HCT116 (cell line): Measurements from ENCODE around the gene KIRREL3. TPM values are rescaled to one million over a fixed set of nuclear protein-coding genes. Genes with fewer than 3 reads are reported as not detected.

Source experiments
- ATAC-seq: fragments of 200-7000 bp; cut with Tn5 transposase; 2 replicates; pipeline ENCODE4 v1.9.1; 2020; ENCODE audit warnings: mild to moderate bottlenecking, moderate library complexity
- BruUV-seq: library from RNA; stranded (reverse); fragments of 400-500 nt; replicated peaks from 2 replicates; lab custom pipeline; 2021; lab: Mats Ljungman, UMichigan
- CTCF ChIA-PET: fragments of 300-600 bp; sonication (Branson Sonifier 250); formaldehyde crosslinking; loops from one replicate; lab custom pipeline; 2021; ENCODE audit warnings: antibody characterized with exemption; lab: Charles Lee
- POLR2A ChIA-PET: fragments of 300-600, 350-600 bp; sonication (Branson Sonifier 250); formaldehyde crosslinking; loops from one replicate; lab custom pipeline; 2021; ENCODE audit warnings: antibody characterized with exemption; lab: Charles Lee
- RAD21 ChIA-PET, 2 experiments: fragments of 300-600 bp; sonication (Branson Sonifier 250); formaldehyde crosslinking; loops; one replicate each; lab custom pipeline; 2023; ENCODE audit warnings: low total read pairs in 2 of 2; ENCODE audit not compliant: uncharacterized antibody in 2 of 2, unreplicated experiment in 2 of 2, low non-redundant PET in 1 of 2; lab: Charles Lee
- DNase-seq: peaks from one replicate; pipeline ENCODE4 v3.0.0-alpha.2; 2010; ENCODE audit warnings: low read depth, low spot score
- H2AFZ ChIP-seq: fragments of 200-600 bp; shearing (Covaris generic), sonication (generic); 2 replicates; pipeline ENCODE4 v1.6.1; 2017; ENCODE audit warnings: low read depth, mixed run types, mixed read lengths, antibody characterized with exemption, low read length; ENCODE audit not compliant: poor library complexity, severe bottlenecking
- H3K27ac ChIP-seq: 2 replicates; pipeline ENCODE4 v1.5.1; 2012; ENCODE audit warnings: low read depth, low read length
- H3K27me3 ChIP-seq: fragments of 200-600 bp; sonication (generic); 2 replicates; pipeline ENCODE4 v1.6.1; 2016; ENCODE audit warnings: mixed run types, low read length, mixed read lengths; ENCODE audit not compliant: insufficient read depth
- H3K36me3 ChIP-seq, 2 experiments: fragments of 200-500 bp in 1 of 2; fragments of 200-600 bp in 1 of 2; sonication (Bioruptor generic) in 1 of 2; sonication (generic) in 1 of 2; 2 replicates each; pipeline versions ENCODE4 v1.5.1 to v1.6.1; 2014 to 2016; ENCODE audit warnings: low read length in 2 of 2, inconsistent platforms in 1 of 2, mixed read lengths in 1 of 2, mixed run types in 1 of 2; ENCODE audit not compliant: insufficient read depth in 2 of 2, control insufficient read depth in 1 of 2
- H3K4me1 ChIP-seq, 2 experiments: fragments of 200-600 bp in 1 of 2; sonication (generic) in 1 of 2; 2 replicates each; pipeline versions ENCODE4 v1.5.1 to v1.6.1; 2012 to 2017; ENCODE audit warnings: low read length in 2 of 2, inconsistent platforms in 1 of 2, mild to moderate bottlenecking in 1 of 2, mixed read lengths in 1 of 2, mixed run types in 1 of 2, moderate library complexity in 1 of 2; ENCODE audit not compliant: insufficient read depth in 2 of 2, control insufficient read depth in 1 of 2
- H3K4me2 ChIP-seq: fragments of 200-600 bp; sonication (generic); 2 replicates; pipeline ENCODE4 v1.6.1; 2017; ENCODE audit warnings: mixed run types, low read length, mixed read lengths
- H3K4me3 ChIP-seq, 2 experiments: fragments of 200-600 bp in 1 of 2; sonication (generic) in 1 of 2; replicated peaks in 1 of 2; 2 replicates each; pipeline ENCODE4 v1.5.1; 2011 to 2016; ENCODE audit warnings: low read length in 2 of 2, control low read depth in 1 of 2, low read depth in 1 of 2, mild to moderate bottlenecking in 1 of 2, mixed read lengths in 1 of 2, mixed run types in 1 of 2
- H3K79me2 ChIP-seq: fragments of 200-600 bp; sonication (generic); 2 replicates; pipeline ENCODE4 v1.6.1; 2017; ENCODE audit warnings: mild to moderate bottlenecking, mixed run types, low read length, moderate library complexity, mixed read lengths; ENCODE audit not compliant: insufficient read depth
- H3K9ac ChIP-seq: fragments of 200-600 bp; sonication (generic); 2 replicates; pipeline ENCODE4 v1.6.1; 2016; ENCODE audit warnings: low read length, mixed read lengths
- H3K9me2 ChIP-seq: fragments of 200-600 bp; sonication (generic), shearing (Covaris generic); 2 replicates; pipeline ENCODE4 v1.6.1; 2017; ENCODE audit warnings: mixed run types, mild to moderate bottlenecking, moderate library complexity; ENCODE audit not compliant: insufficient read depth
- H3K9me3 ChIP-seq, 2 experiments: fragments of 200-500 bp in 1 of 2; fragments of 200-600 bp in 1 of 2; sonication (Bioruptor generic) in 1 of 2; sonication (generic) in 1 of 2; 2 replicates each; pipeline ENCODE4 v1.6.1; 2014 to 2017; ENCODE audit warnings: low read length in 2 of 2, mixed read lengths in 2 of 2, inconsistent platforms in 1 of 2, low read depth in 1 of 2, mild to moderate bottlenecking in 1 of 2, mixed run types in 1 of 2, moderate library complexity in 1 of 2; ENCODE audit not compliant: control insufficient read depth in 1 of 2, insufficient read depth in 1 of 2
- H4K20me1 ChIP-seq: fragments of 200-600 bp; sonication (generic), shearing (Covaris generic); 2 replicates; pipeline ENCODE4 v1.6.1; 2017; ENCODE audit warnings: mixed run types, mild to moderate bottlenecking, moderate library complexity; ENCODE audit not compliant: insufficient read depth
- POLR2A ChIP-seq: IDR thresholded peaks from 2 replicates; pipeline ENCODE4 v1.7.0; 2011; ENCODE audit warnings: borderline replicate concordance; ENCODE audit not compliant: insufficient read depth, insufficient read length; ENCODE audit errors: extremely low read depth
- RAD21 ChIP-seq: IDR thresholded peaks from 2 replicates; pipeline ENCODE4 v1.6.1; 2012; ENCODE audit warnings: low read depth, mild to moderate bottlenecking
- intact Hi-C: fragments of 100-400 bp; cut with micrococcal nuclease; formaldehyde crosslinking; loops from 2 replicates; pipeline ENCODE4 v1.10.0; 2022
- total RNA-seq: library from RNA; stranded (reverse); gene quantifications from one replicate; pipeline ENCODE4 v1.2.1, GENCODE V29; 2021; ENCODE audit not compliant: unreplicated experiment
- TF ChIP-seq, protein P1 (sequence below): IDR thresholded peaks from 2 replicates; pipeline ENCODE4 v1.6.1; 2011; ENCODE audit warnings: mild to moderate bottlenecking, low read length, moderate library complexity; ENCODE audit not compliant: insufficient replicate concordance; ENCODE audit errors: extremely low read depth

The KIRREL3 gene
- total RNA-seq, 1 experiment from 2014 or later: not detected

DNA sequence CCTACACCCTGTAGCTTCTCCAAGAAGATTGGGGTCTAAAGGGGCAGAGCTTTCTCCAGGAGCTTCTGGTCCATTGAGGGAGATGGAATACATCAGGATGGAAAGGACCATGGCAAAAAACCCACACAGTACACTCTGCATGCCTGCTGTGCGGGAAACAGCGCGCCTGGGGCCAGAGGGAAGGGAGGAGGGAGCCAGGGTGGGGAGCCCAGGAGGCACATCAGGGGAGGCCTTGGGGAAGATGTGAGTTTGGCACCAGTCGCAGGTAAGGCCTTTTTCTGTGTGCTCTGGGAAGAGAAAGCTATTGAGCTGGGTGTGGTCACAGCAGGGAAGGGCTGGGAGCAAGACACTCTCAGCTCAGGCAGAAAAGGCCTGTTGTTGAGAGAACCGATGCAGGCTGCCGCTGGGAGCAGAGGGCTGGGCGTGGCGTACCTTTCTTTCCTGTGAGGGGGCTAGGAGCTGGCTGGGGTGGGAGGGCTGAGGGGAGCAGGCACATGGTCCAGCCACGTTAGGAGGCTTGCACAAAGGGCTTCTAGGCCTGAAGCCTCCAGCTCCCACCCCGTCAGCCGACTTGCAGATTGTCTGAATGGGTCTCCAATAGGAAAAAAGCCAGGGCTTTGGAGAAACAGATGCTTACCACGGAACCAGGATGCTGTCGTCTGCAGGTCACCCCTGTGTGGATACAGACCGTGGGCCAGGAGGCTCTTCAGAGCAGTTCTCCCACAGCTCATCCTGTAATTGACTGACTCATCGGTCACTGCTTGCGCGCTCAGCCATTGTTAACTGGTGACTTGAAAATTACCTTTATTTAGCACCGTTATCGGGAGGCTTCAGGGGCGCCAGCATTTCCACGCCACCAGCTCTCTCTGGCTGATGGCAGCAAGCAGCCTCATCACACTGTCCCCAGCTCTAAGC lies 407.8 kb downstream of the KIRREL3 start:
- Histone ChIP-seq H3K27ac (no peak overlapping the region), H3K4me3 (no peak overlapping the region), H3K9me3 (no peaks in the 10 kb centered on the region), H3K79me2 (no peaks in the 10 kb centered on the region), H3K9me2 (no peaks in the 10 kb centered on the region), H2AFZ (no peak overlapping the region), H3K9ac (no peak overlapping the region), H3K4me2 (no peak overlapping the region), H3K36me3 (no peaks in the 10 kb centered on the region), H3K4me1 (no peaks in the 10 kb centered on the region), H3K27me3 (peaks cover 20% of the 10 kb centered on the region), H4K20me1 (no peaks in the 10 kb centered on the region)
- intact Hi-C loops: no loop called here
- ATAC-seq (peak; percentile 43; the same call in 1 of the 2 replicates), DNase-seq (no peak)
- ChIA-PET CTCF (no interaction called here), RAD21 (no interaction called here), POLR2A (no interaction called here)
- BruUV-seq: no TSS peak
- TF ChIP-seq RAD21: no peak

DNA sequence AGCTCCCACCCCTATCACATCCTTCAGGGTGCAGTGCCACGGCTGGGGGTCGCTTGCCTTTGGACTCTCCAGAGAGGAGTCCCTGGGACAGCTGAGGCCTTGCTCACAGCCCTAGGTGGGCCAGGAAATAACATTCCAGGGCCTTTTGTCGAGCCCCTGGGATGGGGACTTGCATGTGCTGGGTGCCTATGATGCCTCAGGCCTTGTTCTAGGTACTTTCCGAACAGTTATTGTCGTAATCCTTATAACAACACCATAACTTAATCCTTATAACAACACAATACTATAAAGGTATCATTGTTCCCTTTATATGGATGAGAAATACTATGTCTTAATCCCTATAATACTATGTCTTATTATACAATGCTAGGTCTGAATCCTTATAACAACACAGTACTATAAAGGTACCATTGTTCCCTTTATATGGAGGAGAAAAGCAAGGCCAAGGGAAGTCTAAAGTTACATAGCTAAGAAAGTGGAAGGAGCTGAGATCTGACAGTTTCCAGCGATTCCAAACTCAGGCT lies 408.5 kb downstream of the KIRREL3 start:
- H4K20me1 ChIP-seq: no peaks in the 10 kb centered on the region
- ChIA-PET RAD21 (no interaction called here), POLR2A (no interaction called here), CTCF (no interaction called here)
- intact Hi-C loops: no loop called here
- ATAC-seq: no peak
- TF ChIP-seq, protein P1, sequence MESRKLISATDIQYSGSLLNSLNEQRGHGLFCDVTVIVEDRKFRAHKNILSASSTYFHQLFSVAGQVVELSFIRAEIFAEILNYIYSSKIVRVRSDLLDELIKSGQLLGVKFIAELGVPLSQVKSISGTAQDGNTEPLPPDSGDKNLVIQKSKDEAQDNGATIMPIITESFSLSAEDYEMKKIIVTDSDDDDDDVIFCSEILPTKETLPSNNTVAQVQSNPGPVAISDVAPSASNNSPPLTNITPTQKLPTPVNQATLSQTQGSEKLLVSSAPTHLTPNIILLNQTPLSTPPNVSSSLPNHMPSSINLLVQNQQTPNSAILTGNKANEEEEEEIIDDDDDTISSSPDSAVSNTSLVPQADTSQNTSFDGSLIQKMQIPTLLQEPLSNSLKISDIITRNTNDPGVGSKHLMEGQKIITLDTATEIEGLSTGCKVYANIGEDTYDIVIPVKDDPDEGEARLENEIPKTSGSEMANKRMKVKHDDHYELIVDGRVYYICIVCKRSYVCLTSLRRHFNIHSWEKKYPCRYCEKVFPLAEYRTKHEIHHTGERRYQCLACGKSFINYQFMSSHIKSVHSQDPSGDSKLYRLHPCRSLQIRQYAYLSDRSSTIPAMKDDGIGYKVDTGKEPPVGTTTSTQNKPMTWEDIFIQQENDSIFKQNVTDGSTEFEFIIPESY: no peak
- no peak for TF ChIP-seq POLR2A
- BruUV-seq: no TSS peak
- H3K9me3 ChIP-seq: no peaks in the 10 kb centered on the region
- no peaks in the 10 kb centered on the region for H3K36me3 ChIP-seq
- DNase-seq: no peak
- H3K9ac ChIP-seq: no peak overlapping the region
- peaks cover 19% of the 10 kb centered on the region for H3K27me3 ChIP-seq
- H3K4me1 ChIP-seq: no peaks in the 10 kb centered on the region
- no peaks in the 10 kb centered on the region for H3K79me2 ChIP-seq
- no peak overlapping the region for H3K4me2 ChIP-seq
- no peak overlapping the region for H2AFZ ChIP-seq
- H3K27ac ChIP-seq: no peak overlapping the region
- no peak overlapping the region for H3K4me3 ChIP-seq
- no peaks in the 10 kb centered on the region for H3K9me2 ChIP-seq
